ENCODE data around the gene NANS.
"Not testable (repeated sequence)": the region's sequence is repeated elsewhere in the genome, so short reads cannot be mapped to it uniquely, and the experiment has no call there.

The NANS gene

GRCh38 chr9:98107926-98108325, 51.4 kb downstream of the NANS start:
- Histone ChIP-seq H3K27me3 (ENCODE audit: control insufficient read depth in 2 of 2, insufficient read depth in 2 of 2, low read length in 2 of 2) (no peaks in the 10 kb centered on the region), H3K27ac (ENCODE audit: low read depth in 2 of 2, low read length in 2 of 2) (peak overlapping the region; percentile 15 to 65), H3K4me1 (ENCODE audit: control insufficient read depth in 2 of 2, insufficient read depth in 2 of 2, low read length in 2 of 2) (no peaks in the 10 kb centered on the region), H3K9me3 (ENCODE audit: control insufficient read depth in 2 of 2, low read length in 2 of 2) (no peaks in the 10 kb centered on the region), H3K4me3 (ENCODE audit: low read length in 2 of 2) (no peak overlapping the region), H3K36me3 (ENCODE audit: control insufficient read depth in 2 of 2, insufficient read depth in 2 of 2, low read length in 2 of 2) (peaks cover 17 to 28% of the 10 kb centered on the region in 2 donors), H3K9ac (ENCODE audit: low read depth in 1 of 2, low read length in 2 of 2) (peak overlapping the region in 1 of 2 donors; percentile 0)

DNA sequence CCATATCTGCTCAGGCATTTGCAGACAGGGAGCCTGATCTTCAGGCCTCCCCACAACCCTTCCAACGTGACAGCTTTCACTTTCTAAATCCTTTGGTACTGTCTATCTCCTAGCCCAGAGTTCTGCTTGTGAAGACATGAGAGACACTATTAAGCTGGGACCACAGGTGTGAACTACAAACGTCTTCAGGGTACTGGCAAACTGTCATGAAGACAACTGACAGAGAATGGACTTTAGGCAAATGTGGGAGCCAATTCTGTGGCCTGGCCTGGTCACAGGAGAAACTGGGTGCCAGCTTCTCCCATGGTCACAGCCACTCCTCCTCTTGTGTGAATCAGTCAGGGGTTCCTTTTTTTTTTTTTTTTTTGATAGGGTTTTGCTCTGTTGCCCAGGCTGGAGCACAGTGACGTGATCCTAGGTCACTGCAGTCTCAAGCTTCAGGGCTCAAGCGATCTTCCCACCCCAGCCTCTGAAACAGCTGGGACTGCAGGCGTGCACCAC, 52.0 kb downstream of the NANS start:
- H3K27ac ChIP-seq (ENCODE audit: low read depth in 2 of 2, low read length in 2 of 2) = peak overlapping the region; percentile 15 to 65
- no peaks in the 10 kb centered on the region for H3K9me3 ChIP-seq (ENCODE audit: control insufficient read depth in 2 of 2, low read length in 2 of 2)
- no peaks in the 10 kb centered on the region for H3K27me3 ChIP-seq (ENCODE audit: control insufficient read depth in 2 of 2, insufficient read depth in 2 of 2, low read length in 2 of 2)
- H3K36me3 ChIP-seq (ENCODE audit: control insufficient read depth in 2 of 2, insufficient read depth in 2 of 2, low read length in 2 of 2) = peaks cover 17 to 28% of the 10 kb centered on the region in 2 donors
- peak overlapping the region in 1 of 2 donors; percentile 6 for H3K9ac ChIP-seq (ENCODE audit: low read depth in 1 of 2, low read length in 2 of 2)
- H3K4me3 ChIP-seq (ENCODE audit: low read length in 2 of 2) = no peak overlapping the region
- H3K4me1 ChIP-seq (ENCODE audit: control insufficient read depth in 2 of 2, insufficient read depth in 2 of 2, low read length in 2 of 2) = no peaks in the 10 kb centered on the region

- Histone ChIP-seq H3K27me3 (ENCODE audit: control insufficient read depth in 2 of 2, insufficient read depth in 2 of 2, low read length in 2 of 2) (no peaks in the 10 kb centered on the region), H3K9me3 (ENCODE audit: control insufficient read depth in 2 of 2, low read length in 2 of 2) (no peaks in the 10 kb centered on the region), H3K27ac (ENCODE audit: low read depth in 2 of 2, low read length in 2 of 2) (peak overlapping the region; percentile 15 to 65), H3K9ac (ENCODE audit: low read depth in 1 of 2, low read length in 2 of 2) (no peak overlapping the region), H3K4me3 (ENCODE audit: low read length in 2 of 2) (no peak overlapping the region), H3K4me1 (ENCODE audit: control insufficient read depth in 2 of 2, insufficient read depth in 2 of 2, low read length in 2 of 2) (no peaks in the 10 kb centered on the region), H3K36me3 (ENCODE audit: control insufficient read depth in 2 of 2, insufficient read depth in 2 of 2, low read length in 2 of 2) (peaks cover 17 to 28% of the 10 kb centered on the region in 2 donors)
Measured at GRCh38 chr9:98109052-98109451, 52.5 kb downstream of the NANS start.

DNA sequence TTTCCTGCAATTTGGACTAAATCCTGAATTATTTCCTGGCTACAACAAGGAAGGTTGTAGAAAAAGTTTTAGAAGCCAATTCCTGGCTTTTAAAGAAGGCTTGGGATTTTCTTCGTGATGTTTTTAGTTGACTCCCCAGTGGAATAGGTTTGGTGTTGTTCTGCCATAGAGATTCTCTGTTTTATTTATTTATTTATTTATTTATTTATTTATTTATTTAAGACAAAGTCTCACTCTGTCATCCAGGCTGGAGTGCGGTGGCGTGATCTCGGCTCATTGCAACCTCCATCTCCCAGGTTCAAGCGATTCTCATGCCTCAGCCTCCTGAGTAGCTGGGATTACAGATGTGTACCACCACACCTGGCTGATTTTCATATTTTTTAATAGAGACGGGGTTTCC, 60.6 kb downstream of the NANS start:
- H3K9ac ChIP-seq (ENCODE audit: low read depth in 1 of 2, low read length in 2 of 2); H3K27me3 ChIP-seq (ENCODE audit: control insufficient read depth in 2 of 2, insufficient read depth in 2 of 2, low read length in 2 of 2); H3K36me3 ChIP-seq (ENCODE audit: control insufficient read depth in 2 of 2, insufficient read depth in 2 of 2, low read length in 2 of 2); H3K27ac ChIP-seq (ENCODE audit: low read depth in 2 of 2, low read length in 2 of 2); H3K9me3 ChIP-seq (ENCODE audit: control insufficient read depth in 2 of 2, low read length in 2 of 2); H3K4me3 ChIP-seq (ENCODE audit: low read length in 2 of 2): not testable (repeated sequence)
- peaks cover 27 to 38% of the 10 kb centered on the region in 2 donors for H3K4me1 ChIP-seq (ENCODE audit: control insufficient read depth in 2 of 2, insufficient read depth in 2 of 2, low read length in 2 of 2)

GRCh38 chr9:98117984-98118639, 61.6 kb downstream of the NANS start:
- peak overlapping the region; percentile 78 to 91 for H3K9ac ChIP-seq (ENCODE audit: low read depth in 1 of 2, low read length in 2 of 2)
- H3K4me1 ChIP-seq (ENCODE audit: control insufficient read depth in 2 of 2, insufficient read depth in 2 of 2, low read length in 2 of 2) = peaks cover 27 to 38% of the 10 kb centered on the region in 2 donors
- H3K4me3 ChIP-seq (ENCODE audit: low read length in 2 of 2) = peak overlapping the region; percentile 82 to 94
- H3K9me3 ChIP-seq (ENCODE audit: control insufficient read depth in 2 of 2, low read length in 2 of 2) = no peaks in the 10 kb centered on the region
- H3K36me3 ChIP-seq (ENCODE audit: control insufficient read depth in 2 of 2, insufficient read depth in 2 of 2, low read length in 2 of 2) = peaks cover 0 to 7% of the 10 kb centered on the region in 2 donors
- H3K27ac ChIP-seq (ENCODE audit: low read depth in 2 of 2, low read length in 2 of 2) = peak overlapping the region; percentile 95 to 99
- no peaks in the 10 kb centered on the region for H3K27me3 ChIP-seq (ENCODE audit: control insufficient read depth in 2 of 2, insufficient read depth in 2 of 2, low read length in 2 of 2)

GRCh38 chr9:98118640-98119601, 62.4 kb downstream of the NANS start, which contains the start of gene TRIM14:
Gene TRIM14, minus strand, starts transcription at chr9:98119222. Its CDS starts 34 bp downstream, at chr9:98119188.
- peaks cover 0 to 7% of the 10 kb centered on the region in 2 donors for H3K36me3 ChIP-seq (ENCODE audit: control insufficient read depth in 2 of 2, insufficient read depth in 2 of 2, low read length in 2 of 2)
- H3K27me3 ChIP-seq (ENCODE audit: control insufficient read depth in 2 of 2, insufficient read depth in 2 of 2, low read length in 2 of 2) = no peaks in the 10 kb centered on the region
- no peaks in the 10 kb centered on the region for H3K9me3 ChIP-seq (ENCODE audit: control insufficient read depth in 2 of 2, low read length in 2 of 2)
- H3K4me3 ChIP-seq (ENCODE audit: low read length in 2 of 2) = peak within 1 kb of the TSS; percentile 82 to 94
- H3K4me1 ChIP-seq (ENCODE audit: control insufficient read depth in 2 of 2, insufficient read depth in 2 of 2, low read length in 2 of 2) = peaks cover 27 to 38% of the 10 kb centered on the region in 2 donors
- H3K27ac ChIP-seq (ENCODE audit: low read depth in 2 of 2, low read length in 2 of 2) = peak within 1 kb of the TSS; percentile 95 to 99
- H3K9ac ChIP-seq (ENCODE audit: low read depth in 1 of 2, low read length in 2 of 2) = peak within 1 kb of the TSS; percentile 78 to 91

GRCh38 chr9:98120476-98120875, 63.9 kb downstream of the NANS start:
- peaks cover 27 to 38% of the 10 kb centered on the region in 2 donors for H3K4me1 ChIP-seq (ENCODE audit: control insufficient read depth in 2 of 2, insufficient read depth in 2 of 2, low read length in 2 of 2)
- peak overlapping the region; percentile 49 to 74 for H3K9ac ChIP-seq (ENCODE audit: low read depth in 1 of 2, low read length in 2 of 2)
- peak overlapping the region; percentile 92 to 99 for H3K27ac ChIP-seq (ENCODE audit: low read depth in 2 of 2, low read length in 2 of 2)
- no peaks in the 10 kb centered on the region for H3K27me3 ChIP-seq (ENCODE audit: control insufficient read depth in 2 of 2, insufficient read depth in 2 of 2, low read length in 2 of 2)
- no peaks in the 10 kb centered on the region for H3K9me3 ChIP-seq (ENCODE audit: control insufficient read depth in 2 of 2, low read length in 2 of 2)
- peaks cover 8 to 11% of the 10 kb centered on the region in 2 donors for H3K36me3 ChIP-seq (ENCODE audit: control insufficient read depth in 2 of 2, insufficient read depth in 2 of 2, low read length in 2 of 2)
- peak overlapping the region; percentile 22 to 42 for H3K4me3 ChIP-seq (ENCODE audit: low read length in 2 of 2)

DNA sequence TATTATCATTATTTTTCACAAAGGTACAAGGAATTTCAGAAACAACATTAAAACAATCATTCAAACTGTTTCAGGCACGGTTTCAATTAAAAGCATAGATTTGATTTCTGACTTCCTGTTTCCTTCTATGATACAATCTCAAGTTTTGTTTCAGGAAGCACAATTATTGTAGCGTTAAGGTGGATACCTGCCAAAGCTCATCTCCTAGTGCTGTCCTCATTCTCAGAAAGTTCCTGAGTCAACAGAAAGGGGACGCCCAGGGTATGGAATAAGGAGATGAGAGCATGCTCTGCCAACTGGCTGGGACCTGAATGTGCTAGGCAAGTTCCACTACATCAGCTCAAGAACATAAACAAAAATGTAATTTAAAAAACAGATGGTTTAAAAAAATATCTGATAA, 64.5 kb downstream of the NANS start:
- peaks cover 27 to 38% of the 10 kb centered on the region in 2 donors for H3K4me1 ChIP-seq (ENCODE audit: control insufficient read depth in 2 of 2, insufficient read depth in 2 of 2, low read length in 2 of 2)
- peak overlapping the region in 1 of 2 donors; percentile 42 for H3K4me3 ChIP-seq (ENCODE audit: low read length in 2 of 2)
- H3K27ac ChIP-seq (ENCODE audit: low read depth in 2 of 2, low read length in 2 of 2) = peak overlapping the region; percentile 92 to 99
- peak overlapping the region; percentile 49 to 74 for H3K9ac ChIP-seq (ENCODE audit: low read depth in 1 of 2, low read length in 2 of 2)
- peaks cover 8 to 11% of the 10 kb centered on the region in 2 donors for H3K36me3 ChIP-seq (ENCODE audit: control insufficient read depth in 2 of 2, insufficient read depth in 2 of 2, low read length in 2 of 2)
- no peaks in the 10 kb centered on the region for H3K9me3 ChIP-seq (ENCODE audit: control insufficient read depth in 2 of 2, low read length in 2 of 2)
- H3K27me3 ChIP-seq (ENCODE audit: control insufficient read depth in 2 of 2, insufficient read depth in 2 of 2, low read length in 2 of 2) = no peaks in the 10 kb centered on the region

DNA sequence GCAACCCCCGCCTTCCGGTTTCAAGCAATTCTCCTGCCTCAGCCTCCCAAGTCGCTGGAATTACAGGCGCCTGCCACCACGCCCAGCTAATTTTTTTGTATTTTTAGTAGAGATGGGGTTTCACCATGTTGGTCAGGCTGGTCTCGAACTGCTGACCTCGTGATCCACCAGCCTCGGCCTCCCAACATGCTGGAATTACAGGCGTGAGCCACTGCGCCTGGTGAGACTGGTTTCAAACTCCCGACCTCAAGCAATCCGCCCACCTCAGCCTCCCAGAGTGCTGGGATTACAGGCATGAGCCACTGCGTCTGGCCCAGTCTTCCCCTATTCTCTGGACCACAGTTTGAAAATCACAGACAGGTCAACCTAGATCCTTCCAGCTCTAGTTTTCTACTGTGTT, 67.6 kb downstream of the NANS start:
- H3K9ac ChIP-seq (ENCODE audit: low read depth in 1 of 2, low read length in 2 of 2); H3K27ac ChIP-seq (ENCODE audit: low read depth in 2 of 2, low read length in 2 of 2); H3K4me3 ChIP-seq (ENCODE audit: low read length in 2 of 2); H3K27me3 ChIP-seq (ENCODE audit: control insufficient read depth in 2 of 2, insufficient read depth in 2 of 2, low read length in 2 of 2); H3K9me3 ChIP-seq (ENCODE audit: control insufficient read depth in 2 of 2, low read length in 2 of 2): not testable (repeated sequence)
- Histone ChIP-seq H3K36me3 (ENCODE audit: control insufficient read depth in 2 of 2, insufficient read depth in 2 of 2, low read length in 2 of 2) (peaks cover 19 to 24% of the 10 kb centered on the region in 2 donors), H3K4me1 (ENCODE audit: control insufficient read depth in 2 of 2, insufficient read depth in 2 of 2, low read length in 2 of 2) (peaks cover 20 to 24% of the 10 kb centered on the region in 2 donors)

Data from mucosa of rectum (tissue), 2 donors.